ENCODE results near the gene ANAPC2.

ANAPC2 gene

GRCh38 chr9:137216188-137216965 is 28.0 kb upstream of the ANAPC2 start:
- no peak for DNase-seq (ENCODE audit: low read depth in 3 of 3)

- no peak for DNase-seq (ENCODE audit: low read depth in 3 of 3)
Observed at GRCh38 chr9:137215196-137215986, 27.0 kb upstream of the ANAPC2 start.

GRCh38 chr9:137214620-137215019 is 26.3 kb upstream of the ANAPC2 start:
- DNase-seq (ENCODE audit: low read depth in 3 of 3): no peak

GRCh38 chr9:137213160-137214060 is 25.1 kb upstream of the ANAPC2 start:
- DNase-seq (ENCODE audit: low read depth in 3 of 3): no peak

GRCh38 chr9:137212520-137212919 is 24.2 kb upstream of the ANAPC2 start:
- no peak for DNase-seq (ENCODE audit: low read depth in 3 of 3)

- no peak for DNase-seq (ENCODE audit: low read depth in 3 of 3)
Observed at GRCh38 chr9:137211532-137211931, 23.2 kb upstream of the ANAPC2 start.

- DNase-seq (ENCODE audit: low read depth in 3 of 3): no peak
Observed at GRCh38 chr9:137206602-137207001, 18.2 kb upstream of the ANAPC2 start.

- DNase-seq (ENCODE audit: low read depth in 3 of 3): peak; percentile 93 to 94 (median 94)
Observed at GRCh38 chr9:137205126-137206069, 17.0 kb upstream of the ANAPC2 start, which contains the start of the genes NDOR1 and TMEM203. NDOR1 (plus strand) TSS chr9:137205700; CDS start chr9:137205778, 78 bp downstream. TMEM203 (minus strand) TSS chr9:137205648; CDS start chr9:137205414, 234 bp downstream.

- no peak for DNase-seq (ENCODE audit: low read depth in 3 of 3)
Observed at GRCh38 chr9:137204731-137205125, 16.4 kb upstream of the ANAPC2 start.

- no peak for DNase-seq (ENCODE audit: low read depth in 3 of 3)
Observed at GRCh38 chr9:137202966-137203365, 14.6 kb upstream of the ANAPC2 start.

GRCh38 chr9:137201205-137201868 is 13.0 kb upstream of the ANAPC2 start:
- DNase-seq (ENCODE audit: low read depth in 3 of 3): no peak

GRCh38 chr9:137200311-137201204 is 12.2 kb upstream of the ANAPC2 start, which contains the start of gene TPRN:
TPRN (minus strand) TSS chr9:137200741; CDS start chr9:137200711, 30 bp downstream.
- DNase-seq (ENCODE audit: low read depth in 3 of 3): peak; percentile 97 to 99 (median 97)

- DNase-seq (ENCODE audit: low read depth in 3 of 3): no peak
Observed at GRCh38 chr9:137199411-137200121, 11.2 kb upstream of the ANAPC2 start.

GRCh38 chr9:137198902-137199283 is 10.5 kb upstream of the ANAPC2 start:
- DNase-seq (ENCODE audit: low read depth in 3 of 3): no peak

GRCh38 chr9:137198051-137198901 is 9.9 kb upstream of the ANAPC2 start:
- no peak for DNase-seq (ENCODE audit: low read depth in 3 of 3)

- DNase-seq (ENCODE audit: low read depth in 3 of 3): no peak
Observed at GRCh38 chr9:137195525-137196220, 7.3 kb upstream of the ANAPC2 start.

GRCh38 chr9:137194909-137195308 is 6.5 kb upstream of the ANAPC2 start:
- DNase-seq (ENCODE audit: low read depth in 3 of 3): no peak

All from stimulated activated CD4-positive, alpha-beta T cell treated with anti-CD3 and anti-CD28 coated beads, TNF-alpha, amount 100 ng/mL, for 24 hours (primary cell).